A673 (cell line): Measurements from ENCODE around the gene OR4A47. TPM values are rescaled to one million over a fixed set of nuclear protein-coding genes. Genes with fewer than 3 reads are reported as not detected.

ENCODE experiments used
- BruUV-seq: library from RNA; stranded (reverse); fragments of 400-500 nt; replicated peaks from 2 replicates; lab custom pipeline; 2021; lab: Mats Ljungman, UMichigan
- CTCF ChIA-PET: fragments of 300-600 bp; sonication (Branson Sonifier 250); formaldehyde crosslinking; loops from one replicate; lab custom pipeline; 2022; ENCODE audit warnings: antibody characterized with exemption; lab: Charles Lee
- POLR2A ChIA-PET: fragments of 300-600 bp; sonication (Branson Sonifier 250); formaldehyde crosslinking; loops from one replicate; lab custom pipeline; 2022; ENCODE audit warnings: antibody characterized with exemption; ENCODE audit not compliant: low non-redundant PET; lab: Charles Lee
- DNase-seq: peaks from one replicate; pipeline ENCODE4 v3.0.0-alpha.2; 2015; ENCODE audit warnings: low spot score
- H3K27ac ChIP-seq: fragments of 200-600 bp; sonication (generic); 2 replicates; pipeline ENCODE4 v1.5.1; 2016; ENCODE audit warnings: mixed run types, low read depth, mild to moderate bottlenecking, mixed read lengths, antibody characterized with exemption, low read length; ENCODE audit not compliant: poor library complexity, severe bottlenecking
- H3K27me3 ChIP-seq: fragments of 200-600 bp; sonication (generic); replicated peaks from 2 replicates; pipeline ENCODE4 v1.6.1; 2017; ENCODE audit warnings: mixed run types, low read depth, mild to moderate bottlenecking, mixed read lengths, antibody characterized with exemption, low read length; ENCODE audit not compliant: insufficient read depth, poor library complexity
- H3K36me3 ChIP-seq: fragments of 200-600 bp; sonication (generic); 2 replicates; pipeline ENCODE4 v1.6.1; 2016; ENCODE audit warnings: mixed run types, mild to moderate bottlenecking, mixed read lengths, antibody characterized with exemption, low read length; ENCODE audit not compliant: insufficient read depth, poor library complexity, severe bottlenecking
- H3K4me1 ChIP-seq: fragments of 200-600 bp; sonication (generic); 2 replicates; pipeline ENCODE4 v1.6.1; 2017; ENCODE audit warnings: mixed run types, mild to moderate bottlenecking, mixed read lengths, antibody characterized with exemption, low read length; ENCODE audit not compliant: insufficient read depth, poor library complexity, severe bottlenecking
- H3K4me3 ChIP-seq: fragments of 200-600 bp; sonication (generic); 2 replicates; pipeline ENCODE4 v1.5.1; 2016; ENCODE audit warnings: low read depth, mixed run types, mild to moderate bottlenecking, mixed read lengths, low read length; ENCODE audit not compliant: poor library complexity, severe bottlenecking
- H3K9me3 ChIP-seq: fragments of 200-600 bp; sonication (generic); 2 replicates; pipeline ENCODE4 v1.6.1; 2016; ENCODE audit warnings: mixed run types, low read depth, mild to moderate bottlenecking, mixed read lengths, antibody characterized with exemption, low read length; ENCODE audit not compliant: poor library complexity, severe bottlenecking
- EZH2 ChIP-seq: fragments of 200-600 bp; sonication (generic); IDR thresholded peaks from 2 replicates; pipeline ENCODE4 v1.6.1; 2017; ENCODE audit warnings: borderline replicate concordance, low read depth, mild to moderate bottlenecking, mixed read lengths, antibody characterized with exemption, low read length; ENCODE audit not compliant: poor library complexity, severe bottlenecking
- intact Hi-C: fragments of 100-400 bp; cut with micrococcal nuclease; formaldehyde crosslinking; loops from one replicate; pipeline ENCODE4 v1.10.0; 2022; ENCODE audit not compliant: unreplicated experiment
- total RNA-seq: library from RNA; stranded (reverse); gene quantifications from 2 replicates; pipeline ENCODE4 v1.2.3, GENCODE V29; 2021
- TF ChIP-seq, protein P1 (sequence below): fragments of 300-800, 200-600 bp; sonication (generic); conservative IDR thresholded peaks from 2 replicates; pipeline ENCODE4 v1.5.1; 2017; ENCODE audit warnings: low read depth, mild to moderate bottlenecking, antibody characterized with exemption, low read length, moderate library complexity, mixed read lengths

The OR4A47 gene
- total RNA-seq, 1 experiment from 2014 or later, result not detected

- BruUV-seq, result no TSS peak
- H3K4me3 ChIP-seq, result no peak overlapping the region
- H3K36me3 ChIP-seq, result no peaks in the 10 kb centered on the region
- H3K27me3 ChIP-seq, result no peaks in the 10 kb centered on the region
- no peaks in the 10 kb centered on the region for H3K4me1 ChIP-seq
- no peak for DNase-seq
- ChIA-PET CTCF (no interaction called here), POLR2A (no interaction called here)
- intact Hi-C loops, result no loop called here
- no peak overlapping the region for H3K27ac ChIP-seq
- TF ChIP-seq, protein P1, sequence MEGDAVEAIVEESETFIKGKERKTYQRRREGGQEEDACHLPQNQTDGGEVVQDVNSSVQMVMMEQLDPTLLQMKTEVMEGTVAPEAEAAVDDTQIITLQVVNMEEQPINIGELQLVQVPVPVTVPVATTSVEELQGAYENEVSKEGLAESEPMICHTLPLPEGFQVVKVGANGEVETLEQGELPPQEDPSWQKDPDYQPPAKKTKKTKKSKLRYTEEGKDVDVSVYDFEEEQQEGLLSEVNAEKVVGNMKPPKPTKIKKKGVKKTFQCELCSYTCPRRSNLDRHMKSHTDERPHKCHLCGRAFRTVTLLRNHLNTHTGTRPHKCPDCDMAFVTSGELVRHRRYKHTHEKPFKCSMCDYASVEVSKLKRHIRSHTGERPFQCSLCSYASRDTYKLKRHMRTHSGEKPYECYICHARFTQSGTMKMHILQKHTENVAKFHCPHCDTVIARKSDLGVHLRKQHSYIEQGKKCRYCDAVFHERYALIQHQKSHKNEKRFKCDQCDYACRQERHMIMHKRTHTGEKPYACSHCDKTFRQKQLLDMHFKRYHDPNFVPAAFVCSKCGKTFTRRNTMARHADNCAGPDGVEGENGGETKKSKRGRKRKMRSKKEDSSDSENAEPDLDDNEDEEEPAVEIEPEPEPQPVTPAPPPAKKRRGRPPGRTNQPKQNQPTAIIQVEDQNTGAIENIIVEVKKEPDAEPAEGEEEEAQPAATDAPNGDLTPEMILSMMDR, result no peak
- TF ChIP-seq EZH2, result no peak
- H3K9me3 ChIP-seq, result peaks cover 33% of the 10 kb centered on the region
Measured at GRCh38 chr11:48538991-48539390, 50.4 kb downstream of the OR4A47 start.

Other genes with a start within 250 kb of the OR4A47 start
- gene OR4X2, start 243.7 kb upstream of the OR4A47 start, total RNA-seq, result not detected in 2 replicates
- not detected in 2 replicates for gene OR4X1, start 224.9 kb upstream of the OR4A47 start, total RNA-seq
- not detected in 2 replicates for gene OR4S1, start 182.6 kb upstream of the OR4A47 start, total RNA-seq
- not detected in 2 replicates for gene OR4C3, start 163.9 kb upstream of the OR4A47 start, total RNA-seq
- gene OR4C5, start 122.3 kb upstream of the OR4A47 start, total RNA-seq, result not detected in 2 replicates